Ovary (tissue), 9 donors: ENCODE data around the gene SPATA12. TPM values are rescaled to one million over a fixed set of nuclear protein-coding genes. Genes with fewer than 3 reads are reported as not detected.

Experiments used
- DNase-seq, 5 donors: peaks; one replicate each; pipeline ENCODE4 v3.0.0-alpha.2; 2019 to 2020
- H3K27ac ChIP-seq, 2 donors: fragments of 200-600 bp; one replicate each; pipeline versions ENCODE4 v1.5.1 to v1.8.0; 2019 to 2022
- H3K27me3 ChIP-seq: fragments of 200-600 bp; one replicate; pipeline ENCODE4 v1.8.0; 2022
- H3K36me3 ChIP-seq: fragments of 200-600 bp; sonication (generic); one replicate; pipeline ENCODE4 v1.5.1; 2019
- H3K4me1 ChIP-seq: one replicate; pipeline ENCODE4 v1.8.1; 2013; ENCODE audit warnings: mild to moderate bottlenecking, moderate library complexity; ENCODE audit not compliant: insufficient read depth
- H3K4me3 ChIP-seq: fragments of 200-600 bp; sonication (generic); one replicate; pipeline ENCODE4 v1.5.1; 2017
- H3K9me3 ChIP-seq, 2 donors: fragments of 200-600 bp in 1 of 2; sonication (generic) in 1 of 2; one replicate each; pipeline versions ENCODE4 v1.5.1 to v1.8.1; 2013 to 2019; ENCODE audit warnings: mild to moderate bottlenecking in 1 of 2, moderate library complexity in 1 of 2
- CTCF ChIP-seq, 3 donors: fragments of 450-650 bp in 2 of 3; fragments of 200-600 bp in 1 of 3; IDR thresholded peaks; one replicate each; pipeline versions ENCODE4 v1.5.1 to v1.8.0; 2016 to 2022; ENCODE audit warnings: antibody characterized with exemption in 3 of 3, mild to moderate bottlenecking in 1 of 3
- EP300 ChIP-seq: sonication (generic); formaldehyde crosslinking; IDR thresholded peaks from one replicate; pipeline ENCODE4 v1.6.1; 2017; ENCODE audit warnings: antibody characterized with exemption
- POLR2A ChIP-seq: fragments of 450-650 bp; IDR thresholded peaks from one replicate; pipeline ENCODE4 v1.6.1; 2017; ENCODE audit warnings: antibody characterized with exemption, mild to moderate bottlenecking, moderate library complexity
- WGBS, 3 donors: extraction: QIAGEN DNeasy Blood & Tissue Kit in 1 of 3; methylation state at CpG; one replicate each; pipeline versions ENCODE4 v1.1.5 to v1.1.7; 2013 to 2017; 5-methylcytosine and 5-hydroxymethylcytosine counted together
- intact Hi-C, 4 donors: fragments of 100-400 bp; cut with DNase I; formaldehyde crosslinking; loops; one replicate each; pipeline versions ENCODE4 v1.11.0 to v1.15.1; 2022 to 2023
- polyA plus RNA-seq, 2 donors: library from polyadenylated mRNA; stranded (reverse); fragments of 200-250 nt in 1 of 2; fragments of 350-450 nt in 1 of 2; fragmentation: Illumina TruSeq in 1 of 2; extraction: RNeasy Lipid Tissue Mini Kit (QIAGEN cat#74804) in 1 of 2; gene quantifications; one replicate each; pipeline ENCODE4 v1.2.3, GENCODE V29; 2013 to 2014
- total RNA-seq, 7 donors: library from RNA; depleted of rRNA in 2 of 7; stranded (reverse); fragments of >200 nt in 2 of 7; fragmentation: NEBNext Ultra II Directional in 3 of 7; extraction: Animal tissue kit (Norgen Biotek cat#: 25700) in 3 of 7; gene quantifications; one replicate each; pipeline versions ENCODE4 v1.1.0 to v1.2.4, GENCODE V29; 2016 to 2023
- donor health status: DM: no; HTN: no; CAD: no; lungs with moderate emphysema.
- donor health status: DM: no; HTN: no; CAD: no.
- donor health status: Bipolar disorder and iron deficiency.
- donor health status: DM: yes; HTN: yes; CAD: no.
- donor health status: DM: no; HTN: no; CAD: no.
- donor health status: DM: yes; HTN: yes; CAD: no.

The SPATA12 gene
- total and polyA plus RNA-seq, 9 donors = 0.02 to 0.12 (median 0.10) TPM; not detected in 5

GRCh38 chr3:57087361-57088092 lies 27.1 kb downstream of the SPATA12 start:
- 93 to 100% (median 98%) methylated on average over 1 of the region's 1 CpG for WGBS, 3 donors
- Histone ChIP-seq H3K9me3 (no peaks in the 10 kb centered on the region), H3K27ac (no peak overlapping the region), H3K27me3 (no peaks in the 10 kb centered on the region), H3K4me3 (no peak overlapping the region), H3K4me1 (peaks cover 6% of the 10 kb centered on the region), H3K36me3 (no peaks in the 10 kb centered on the region)
- no peak for DNase-seq
- intact Hi-C loops = no loop called here
- TF ChIP-seq EP300 = no peak
- no peak for TF ChIP-seq CTCF (IDR thresholded peaks at IDR 0.05)
- TF ChIP-seq POLR2A = no peak

- 74 to 94% (median 76%) methylated on average over 5 of the region's 5 CpGs for WGBS, 3 donors
- intact Hi-C loops = no loop called here
Measured at GRCh38 chr3:57088503-57088902, 28.0 kb downstream of the SPATA12 start.

GRCh38 chr3:57089043-57089442 lies 28.6 kb downstream of the SPATA12 start:
- WGBS, 3 donors = 91 to 93% (median 93%) methylated on average over 4 of the region's 4 CpGs
- no peak for TF ChIP-seq POLR2A
- TF ChIP-seq CTCF (IDR thresholded peaks at IDR 0.05) = no peak
- TF ChIP-seq EP300 = no peak
- intact Hi-C loops = no loop called here

More at GRCh38 chr3:57088503-57088902, 28.0 kb downstream of the SPATA12 start:
- Histone ChIP-seq H3K27ac (no peak overlapping the region), H3K9me3 (no peaks in the 10 kb centered on the region), H3K27me3 (no peaks in the 10 kb centered on the region), H3K4me3 (no peak overlapping the region), H3K36me3 (no peaks in the 10 kb centered on the region), H3K4me1 (peaks cover 6% of the 10 kb centered on the region)
- TF ChIP-seq CTCF (IDR thresholded peaks at IDR 0.05) (no peak), EP300 (no peak), POLR2A (no peak)
- DNase-seq = no peak

GRCh38 chr3:57091521-57092273 lies 31.2 kb downstream of the SPATA12 start:
- Histone ChIP-seq H3K36me3 (no peaks in the 10 kb centered on the region), H3K4me1 (peaks cover 8% of the 10 kb centered on the region), H3K27ac (peak overlapping the region; percentile 64 to 66), H3K27me3 (no peaks in the 10 kb centered on the region), H3K9me3 (no peaks in the 10 kb centered on the region), H3K4me3 (no peak overlapping the region)
- TF ChIP-seq CTCF (IDR thresholded peaks at IDR 0.05) (peak in 1 of 3 donors; percentile 5), EP300 (no peak), POLR2A (no peak)
- no peak for DNase-seq
- WGBS, 3 donors = 48 to 52% (median 50%) methylated on average over 3 of the region's 3 CpGs
- intact Hi-C loops = loop anchor here in 1 of 4 donors (10.0 kb wide), 1 partner anchor 133 kb away; the partner anchor contains the start of gene APPL1

More at GRCh38 chr3:57089043-57089442, 28.6 kb downstream of the SPATA12 start:
- DNase-seq = no peak
- Histone ChIP-seq H3K36me3 (no peaks in the 10 kb centered on the region), H3K4me3 (no peak overlapping the region), H3K4me1 (peaks cover 9% of the 10 kb centered on the region), H3K27ac (no peak overlapping the region), H3K9me3 (no peaks in the 10 kb centered on the region), H3K27me3 (no peaks in the 10 kb centered on the region)
